ENCODE data around the gene BRAF.

- TF ChIP-seq CTCF (IDR thresholded peaks at IDR 0.05) (no peak), EP300 (IDR thresholded peaks at IDR 0.05) (no peak)
These were observed 170.2 kb downstream of the BRAF start for GRCh38 chr7:140754506-140754905.

All from suprapubic skin (tissue), 3 donors.